Keratinocyte (primary cell): ENCODE data around the gene MYPOP.

Source experiments
- EZH2 ChIP-seq: IDR thresholded peaks from one replicate; pipeline ENCODE4 v1.6.1; 2012; ENCODE audit warnings: inconsistent platforms, mild to moderate bottlenecking, low read length, moderate library complexity
- TF ChIP-seq, protein P1 (sequence below), 3 experiments: IDR thresholded peaks in 1 of 3; conservative IDR thresholded peaks in 1 of 3; optimal IDR thresholded peaks in 1 of 3; 2 replicates in 2 of 3; 3 replicates in 1 of 3; pipeline versions ENCODE3 to v1.5.1; 2011; ENCODE audit warnings: low read length in 3 of 3, mild to moderate bottlenecking in 3 of 3, moderate library complexity in 2 of 3, control low read depth in 1 of 3, inconsistent platforms in 1 of 3; ENCODE audit not compliant: insufficient read depth in 2 of 3; ENCODE audit errors: extremely low read depth in 1 of 3

DNA sequence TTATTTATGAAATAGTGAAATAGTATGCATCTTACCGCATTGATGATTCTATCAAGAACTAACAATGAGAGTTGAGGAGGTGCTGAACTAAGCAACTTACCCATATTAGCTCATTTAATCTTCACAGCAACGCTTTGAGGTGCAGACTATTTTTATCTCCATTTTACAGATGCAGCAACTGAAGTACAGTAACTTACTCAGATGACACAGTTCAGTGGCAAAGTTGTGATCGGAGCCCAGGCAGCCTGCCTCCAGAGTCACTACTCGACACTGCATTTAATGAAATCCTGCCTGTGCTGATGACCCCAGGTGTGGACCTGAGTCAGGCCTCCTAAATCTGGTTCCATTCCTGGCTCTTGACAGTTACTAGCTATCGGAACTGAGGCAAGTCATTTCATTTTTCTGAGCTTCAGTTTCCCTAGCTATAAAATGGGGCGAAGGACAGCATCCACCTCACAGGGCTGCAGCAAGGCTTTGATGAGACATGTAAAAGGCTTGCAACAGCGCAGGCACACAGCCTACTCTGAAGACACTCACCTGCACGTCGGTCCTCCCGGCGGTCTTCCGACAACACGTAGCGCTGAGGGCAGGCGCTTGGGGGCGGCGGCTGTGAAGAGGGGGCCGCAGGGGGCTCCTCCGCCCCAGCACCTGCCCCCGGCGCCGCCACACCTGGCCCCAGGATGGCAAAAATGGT is 1.5 kb downstream of the MYPOP start:
- TF ChIP-seq, protein P1, sequence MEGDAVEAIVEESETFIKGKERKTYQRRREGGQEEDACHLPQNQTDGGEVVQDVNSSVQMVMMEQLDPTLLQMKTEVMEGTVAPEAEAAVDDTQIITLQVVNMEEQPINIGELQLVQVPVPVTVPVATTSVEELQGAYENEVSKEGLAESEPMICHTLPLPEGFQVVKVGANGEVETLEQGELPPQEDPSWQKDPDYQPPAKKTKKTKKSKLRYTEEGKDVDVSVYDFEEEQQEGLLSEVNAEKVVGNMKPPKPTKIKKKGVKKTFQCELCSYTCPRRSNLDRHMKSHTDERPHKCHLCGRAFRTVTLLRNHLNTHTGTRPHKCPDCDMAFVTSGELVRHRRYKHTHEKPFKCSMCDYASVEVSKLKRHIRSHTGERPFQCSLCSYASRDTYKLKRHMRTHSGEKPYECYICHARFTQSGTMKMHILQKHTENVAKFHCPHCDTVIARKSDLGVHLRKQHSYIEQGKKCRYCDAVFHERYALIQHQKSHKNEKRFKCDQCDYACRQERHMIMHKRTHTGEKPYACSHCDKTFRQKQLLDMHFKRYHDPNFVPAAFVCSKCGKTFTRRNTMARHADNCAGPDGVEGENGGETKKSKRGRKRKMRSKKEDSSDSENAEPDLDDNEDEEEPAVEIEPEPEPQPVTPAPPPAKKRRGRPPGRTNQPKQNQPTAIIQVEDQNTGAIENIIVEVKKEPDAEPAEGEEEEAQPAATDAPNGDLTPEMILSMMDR (optimal IDR thresholded peaks at IDR 0.05 in 1 of 3, IDR thresholded peaks at IDR 0.05 in 1 of 3, conservative IDR thresholded peaks at IDR 0.05 in 1 of 3; ENCODE audit: extremely low read depth in 1 of 3, insufficient read depth in 2 of 3, low read length in 3 of 3) = no peak
- TF ChIP-seq EZH2 = no peak
